ENCODE results near the gene DYNAP.

Gene DYNAP

GRCh38 chr18:54630963-54631362 is 39.9 kb downstream of the DYNAP start:
- DNase-seq = no peak

GRCh38 chr18:54636217-54636616 is 45.2 kb downstream of the DYNAP start:
- no peak for DNase-seq

More at GRCh38 chr18:54630963-54631362, 39.9 kb downstream of the DYNAP start:
- intact Hi-C loops (cut with DNase I) = no loop called here

GRCh38 chr18:54641734-54642133 is 50.7 kb downstream of the DYNAP start:
- DNase-seq = no peak
- intact Hi-C loops (cut with DNase I) = no loop called here

More at GRCh38 chr18:54636217-54636616, 45.2 kb downstream of the DYNAP start:
- intact Hi-C loops (cut with DNase I) = no loop called here

- intact Hi-C loops (cut with DNase I) = no loop called here
These were observed 56.1 kb downstream of the DYNAP start for GRCh38 chr18:54647176-54647575.

More at GRCh38 chr18:54647176-54647575, 56.1 kb downstream of the DYNAP start:
- DNase-seq = no peak

Measured in posterior cingulate gyrus (tissue), 11 donors.